ENCODE data around the gene WRNIP1. TPM values are rescaled to one million over a fixed set of nuclear protein-coding genes. Genes with fewer than 3 reads are reported as not detected.
A peak's percentile ranks its signal among the peaks of the same experiment; 100 is the strongest.

WRNIP1 gene
- total and polyA plus RNA-seq, 9 of the 15 experiments (the other 6 are each of a cell fraction or from before 2014, with no cell fraction given), result 13.2 to 63.6 (median 48.6) TPM

DNA sequence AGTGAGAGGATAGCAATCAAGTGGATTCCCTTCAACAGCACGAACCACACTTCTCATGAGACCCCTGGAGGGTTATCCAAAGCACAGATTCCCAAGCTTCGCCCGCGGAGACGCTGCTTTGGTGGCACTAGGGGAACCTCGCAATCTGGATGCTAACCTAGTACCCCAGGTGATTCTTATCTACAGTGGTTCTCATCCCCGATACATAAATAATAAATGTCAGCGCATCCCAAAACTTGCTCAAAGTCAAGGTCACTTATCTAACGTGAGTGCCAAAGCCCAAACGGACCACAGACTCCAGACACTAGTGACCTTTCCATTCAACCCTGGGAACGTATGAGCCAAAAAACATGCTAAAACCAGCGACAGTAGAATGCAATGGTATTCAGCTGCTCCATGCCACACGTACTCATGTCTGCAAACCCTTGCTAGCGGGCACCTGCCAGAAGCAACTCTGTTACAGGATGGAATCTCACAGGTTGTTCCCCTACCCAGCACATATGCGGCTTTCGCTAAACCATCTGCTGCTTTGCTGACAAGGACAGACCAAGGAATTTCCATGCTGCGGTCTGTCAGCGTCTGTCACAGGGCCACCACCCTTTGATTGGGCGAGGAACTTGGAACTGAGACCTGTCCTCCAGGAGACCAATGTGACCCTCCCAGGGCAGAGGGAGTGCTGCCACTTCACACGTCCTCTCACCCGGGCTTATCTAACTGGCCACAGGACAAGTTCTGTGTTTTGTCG is 31.3 kb upstream of the WRNIP1 start (continued):
- TF ChIP-seq, protein P1, sequence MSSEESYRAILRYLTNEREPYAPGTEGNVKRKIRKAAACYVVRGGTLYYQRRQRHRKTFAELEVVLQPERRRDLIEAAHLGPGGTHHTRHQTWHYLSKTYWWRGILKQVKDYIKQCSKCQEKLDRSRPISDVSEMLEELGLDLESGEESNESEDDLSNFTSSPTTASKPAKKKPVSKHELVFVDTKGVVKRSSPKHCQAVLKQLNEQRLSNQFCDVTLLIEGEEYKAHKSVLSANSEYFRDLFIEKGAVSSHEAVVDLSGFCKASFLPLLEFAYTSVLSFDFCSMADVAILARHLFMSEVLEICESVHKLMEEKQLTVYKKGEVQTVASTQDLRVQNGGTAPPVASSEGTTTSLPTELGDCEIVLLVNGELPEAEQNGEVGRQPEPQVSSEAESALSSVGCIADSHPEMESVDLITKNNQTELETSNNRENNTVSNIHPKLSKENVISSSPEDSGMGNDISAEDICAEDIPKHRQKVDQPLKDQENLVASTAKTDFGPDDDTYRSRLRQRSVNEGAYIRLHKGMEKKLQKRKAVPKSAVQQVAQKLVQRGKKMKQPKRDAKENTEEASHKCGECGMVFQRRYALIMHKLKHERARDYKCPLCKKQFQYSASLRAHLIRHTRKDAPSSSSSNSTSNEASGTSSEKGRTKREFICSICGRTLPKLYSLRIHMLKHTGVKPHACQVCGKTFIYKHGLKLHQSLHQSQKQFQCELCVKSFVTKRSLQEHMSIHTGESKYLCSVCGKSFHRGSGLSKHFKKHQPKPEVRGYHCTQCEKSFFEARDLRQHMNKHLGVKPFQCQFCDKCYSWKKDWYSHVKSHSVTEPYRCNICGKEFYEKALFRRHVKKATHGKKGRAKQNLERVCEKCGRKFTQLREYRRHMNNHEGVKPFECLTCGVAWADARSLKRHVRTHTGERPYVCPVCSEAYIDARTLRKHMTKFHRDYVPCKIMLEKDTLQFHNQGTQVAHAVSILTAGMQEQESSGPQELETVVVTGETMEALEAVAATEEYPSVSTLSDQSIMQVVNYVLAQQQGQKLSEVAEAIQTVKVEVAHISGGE (CRISPR knock-in tag; IDR thresholded peaks at IDR 0.05), result peak in 1 of 3 experiments; percentile 28; a peak in 1 of 6 replicates
- TF ChIP-seq, protein P2, sequence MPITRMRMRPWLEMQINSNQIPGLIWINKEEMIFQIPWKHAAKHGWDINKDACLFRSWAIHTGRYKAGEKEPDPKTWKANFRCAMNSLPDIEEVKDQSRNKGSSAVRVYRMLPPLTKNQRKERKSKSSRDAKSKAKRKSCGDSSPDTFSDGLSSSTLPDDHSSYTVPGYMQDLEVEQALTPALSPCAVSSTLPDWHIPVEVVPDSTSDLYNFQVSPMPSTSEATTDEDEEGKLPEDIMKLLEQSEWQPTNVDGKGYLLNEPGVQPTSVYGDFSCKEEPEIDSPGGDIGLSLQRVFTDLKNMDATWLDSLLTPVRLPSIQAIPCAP (CRISPR knock-in tag; IDR thresholded peaks at IDR 0.05; ENCODE audit: borderline replicate concordance), result no peak
- TF ChIP-seq DMBX1 (CRISPR knock-in tag; IDR thresholded peaks at IDR 0.05; ENCODE audit: borderline replicate concordance) (peak; percentile 70; the same call in 1 of the 2 replicates), HEY1 (CRISPR knock-in tag; IDR thresholded peaks at IDR 0.05; ENCODE audit: borderline replicate concordance) (0 out of 2 replicates have a peak, but pooled peaks have one; percentile 33), BDP1 (IDR thresholded peaks at IDR 0.05; ENCODE audit: insufficient read depth, insufficient read length) (no peak), PTTG1 (tag; IDR thresholded peaks at IDR 0.05; ENCODE audit: low read depth) (peak; percentile 37; the same call in 1 of the 2 replicates), MECOM (CRISPR knock-in tag; IDR thresholded peaks at IDR 0.05) (0 out of 2 replicates have a peak, but pooled peaks have one; percentile 40), PTRF (tag; IDR thresholded peaks at IDR 0.05) (no peak), TEAD1 (CRISPR knock-in tag; IDR thresholded peaks at IDR 0.05) (peak in 1 of 2 experiments; percentile 4; a peak in 1 of 4 replicates), HMG20A (CRISPR knock-in tag; conservative IDR thresholded peaks at IDR 0.05) (no peak), CREM (IDR thresholded peaks at IDR 0.05; ENCODE audit: low read depth) (no peak), CCAR2 (IDR thresholded peaks at IDR 0.05; ENCODE audit: low read depth, low read length) (no peak), ETV1 (tag; conservative IDR thresholded peaks at IDR 0.05; ENCODE audit: low read depth) (no peak)
- TF ChIP-seq, protein P3, sequence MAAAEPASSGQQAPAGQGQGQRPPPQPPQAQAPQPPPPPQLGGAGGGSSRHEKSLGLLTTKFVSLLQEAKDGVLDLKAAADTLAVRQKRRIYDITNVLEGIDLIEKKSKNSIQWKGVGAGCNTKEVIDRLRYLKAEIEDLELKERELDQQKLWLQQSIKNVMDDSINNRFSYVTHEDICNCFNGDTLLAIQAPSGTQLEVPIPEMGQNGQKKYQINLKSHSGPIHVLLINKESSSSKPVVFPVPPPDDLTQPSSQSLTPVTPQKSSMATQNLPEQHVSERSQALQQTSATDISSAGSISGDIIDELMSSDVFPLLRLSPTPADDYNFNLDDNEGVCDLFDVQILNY (CRISPR knock-in tag; IDR thresholded peaks at IDR 0.05), result peak; percentile 86; the same call in 1 of the 2 replicates
- TF ChIP-seq, protein P4, sequence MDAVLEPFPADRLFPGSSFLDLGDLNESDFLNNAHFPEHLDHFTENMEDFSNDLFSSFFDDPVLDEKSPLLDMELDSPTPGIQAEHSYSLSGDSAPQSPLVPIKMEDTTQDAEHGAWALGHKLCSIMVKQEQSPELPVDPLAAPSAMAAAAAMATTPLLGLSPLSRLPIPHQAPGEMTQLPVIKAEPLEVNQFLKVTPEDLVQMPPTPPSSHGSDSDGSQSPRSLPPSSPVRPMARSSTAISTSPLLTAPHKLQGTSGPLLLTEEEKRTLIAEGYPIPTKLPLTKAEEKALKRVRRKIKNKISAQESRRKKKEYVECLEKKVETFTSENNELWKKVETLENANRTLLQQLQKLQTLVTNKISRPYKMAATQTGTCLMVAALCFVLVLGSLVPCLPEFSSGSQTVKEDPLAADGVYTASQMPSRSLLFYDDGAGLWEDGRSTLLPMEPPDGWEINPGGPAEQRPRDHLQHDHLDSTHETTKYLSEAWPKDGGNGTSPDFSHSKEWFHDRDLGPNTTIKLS (IDR thresholded peaks at IDR 0.05; ENCODE audit: borderline replicate concordance, low read depth), result 0 out of 2 replicates have a peak, but pooled peaks have one; percentile 10
- TF ChIP-seq, protein P5, sequence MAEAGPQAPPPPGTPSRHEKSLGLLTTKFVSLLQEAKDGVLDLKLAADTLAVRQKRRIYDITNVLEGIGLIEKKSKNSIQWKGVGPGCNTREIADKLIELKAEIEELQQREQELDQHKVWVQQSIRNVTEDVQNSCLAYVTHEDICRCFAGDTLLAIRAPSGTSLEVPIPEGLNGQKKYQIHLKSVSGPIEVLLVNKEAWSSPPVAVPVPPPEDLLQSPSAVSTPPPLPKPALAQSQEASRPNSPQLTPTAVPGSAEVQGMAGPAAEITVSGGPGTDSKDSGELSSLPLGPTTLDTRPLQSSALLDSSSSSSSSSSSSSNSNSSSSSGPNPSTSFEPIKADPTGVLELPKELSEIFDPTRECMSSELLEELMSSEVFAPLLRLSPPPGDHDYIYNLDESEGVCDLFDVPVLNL (CRISPR knock-in tag; IDR thresholded peaks at IDR 0.05; ENCODE audit: low read depth), result no peak
